Adrenal gland (tissue), 5 donors: ENCODE measurements around the gene PAK5.

ENCODE experiments used
- CTCF ChIP-seq, 6 experiments: fragments of 450-650 bp in 4 of 6; fragments of 200-600 bp in 2 of 6; sonication (generic) in 1 of 6; IDR thresholded peaks; 1 replicate in 5 of 6; 2 replicates in 1 of 6; pipeline versions ENCODE4 v1.5.1 to v1.8.0; 2016 to 2021; ENCODE audit warnings: antibody characterized with exemption in 6 of 6, mild to moderate bottlenecking in 2 of 6, moderate library complexity in 1 of 6
- POLR2A ChIP-seq, 2 donors: fragments of 450-650 bp; IDR thresholded peaks; one replicate each; pipeline ENCODE4 v1.6.1; 2017; ENCODE audit warnings: antibody characterized with exemption in 2 of 2, mild to moderate bottlenecking in 2 of 2, moderate library complexity in 1 of 2
- donor health status: DM: no; HTN: no; CAD: no.

GRCh38 chr20:9808166-9808565 lies 30.7 kb downstream of the PAK5 start:
- TF ChIP-seq CTCF (IDR thresholded peaks at IDR 0.05), result no peak
- no peak for TF ChIP-seq POLR2A (IDR thresholded peaks at IDR 0.05)
